H1 (cell line): ENCODE data around the gene ZSCAN12. TPM values are rescaled to one million over a fixed set of nuclear protein-coding genes. Genes with fewer than 3 reads are reported as not detected.

ENCODE experiments used
- CTCF ChIA-PET: fragments of 300-600 bp; sonication (Branson Sonifier 250); formaldehyde crosslinking; loops from one replicate; lab custom pipeline; 2021; ENCODE audit not compliant: partially characterized antibody; lab: Charles Lee
- POLR2A ChIA-PET: fragments of 300-600 bp; sonication (Branson Sonifier 250); formaldehyde crosslinking; loops from one replicate; lab custom pipeline; 2021; ENCODE audit warnings: inconsistent platforms; ENCODE audit not compliant: partially characterized antibody; lab: Charles Lee
- DNase-seq, 2 experiments: peaks; one replicate each; pipeline versions ENCODE4 v3.0.0 to v3.0.0-alpha.2; 2010 to 2022; ENCODE audit warnings: low spot score in 2 of 2, low read depth in 1 of 2, mixed read lengths in 1 of 2
- FAIRE-seq: peaks from 2 replicates; lab custom pipeline; 2011; peaks lifted over from hg19 to GRCh38; lab: Jason Lieb, UNC
- H2AFZ ChIP-seq: 2 replicates; pipeline ENCODE4 v1.8.1; 2012; ENCODE audit warnings: low read length, inconsistent platforms
- H2AK5ac ChIP-seq: 2 replicates; pipeline ENCODE4 v1.6.1; 2013; ENCODE audit warnings: low read depth, low read length
- H2BK120ac ChIP-seq: replicated peaks from 2 replicates; pipeline ENCODE3; 2013; ENCODE audit warnings: low read depth, low read length, inconsistent platforms
- H2BK12ac ChIP-seq: 2 replicates; pipeline ENCODE4 v1.6.1; 2013; ENCODE audit warnings: low read depth, low read length
- H2BK15ac ChIP-seq: 2 replicates; pipeline ENCODE4 v1.6.1; 2013; ENCODE audit warnings: low read length
- H2BK20ac ChIP-seq: 2 replicates; pipeline ENCODE4 v1.6.1; 2013; ENCODE audit warnings: low read length
- H2BK5ac ChIP-seq: 2 replicates; pipeline ENCODE4 v1.6.1; 2013; ENCODE audit warnings: low read depth, low read length
- H3K14ac ChIP-seq: 2 replicates; pipeline ENCODE4 v1.6.1; 2013; ENCODE audit warnings: inconsistent platforms; ENCODE audit not compliant: insufficient read length
- H3K18ac ChIP-seq: 2 replicates; pipeline ENCODE4 v1.6.1; 2013; ENCODE audit warnings: low read length; ENCODE audit errors: extremely low read depth
- H3K23ac ChIP-seq: 2 replicates; pipeline ENCODE4 v1.6.1; 2013; ENCODE audit warnings: inconsistent platforms; ENCODE audit not compliant: insufficient read length
- H3K23me2 ChIP-seq: 2 replicates; pipeline ENCODE4 v1.6.1; 2013; ENCODE audit warnings: low read depth, low read length
- H3K27ac ChIP-seq: 2 replicates; pipeline ENCODE4 v1.6.1; 2011; ENCODE audit warnings: low read depth, low read length, inconsistent platforms
- H3K27me3 ChIP-seq, 4 experiments: replicated peaks in 1 of 4; 1 replicate in 1 of 4; 2 replicates in 3 of 4; pipeline versions ENCODE4 v1.6.1 to v1.8.1; 2011 to 2013; ENCODE audit warnings: low read length in 3 of 4, mild to moderate bottlenecking in 3 of 4, inconsistent platforms in 2 of 4, mixed read lengths in 2 of 4, moderate library complexity in 1 of 4; ENCODE audit not compliant: control insufficient read depth in 3 of 4, insufficient read depth in 3 of 4; ENCODE audit errors: extremely low read depth in 1 of 4
- H3K36me3 ChIP-seq, 4 experiments: 2 replicates each; pipeline versions ENCODE4 v1.6.1 to v1.8.1; 2011 to 2013; ENCODE audit warnings: mild to moderate bottlenecking in 4 of 4, low read length in 3 of 4, moderate library complexity in 2 of 4, control low read depth in 1 of 4, inconsistent platforms in 1 of 4; ENCODE audit not compliant: insufficient read depth in 4 of 4, control insufficient read depth in 2 of 4
- H3K4ac ChIP-seq: replicated peaks from 2 replicates; pipeline ENCODE3; 2013; ENCODE audit warnings: low read length, low read depth, mixed read lengths, inconsistent platforms; ENCODE audit not compliant: insufficient read length
- H3K4me1 ChIP-seq, 4 experiments: replicated peaks in 1 of 4; 1 replicate in 1 of 4; 2 replicates in 3 of 4; pipeline versions ENCODE4 v1.6.1 to v1.8.1; 2011 to 2013; ENCODE audit warnings: low read length in 3 of 4, inconsistent platforms in 2 of 4, mixed read lengths in 1 of 4; ENCODE audit not compliant: insufficient read depth in 4 of 4, control insufficient read depth in 3 of 4
- H3K4me2 ChIP-seq, 2 experiments: 2 replicates each; pipeline versions ENCODE4 v1.6.1 to v1.8.1; 2011 to 2013; ENCODE audit warnings: low read depth in 2 of 2, low read length in 2 of 2, control low read depth in 1 of 2, inconsistent platforms in 1 of 2, mild to moderate bottlenecking in 1 of 2; ENCODE audit not compliant: insufficient read depth in 1 of 2
- H3K4me3 ChIP-seq, 4 experiments: fragments of 200-600, 300-600 bp in 1 of 4; sonication (generic), shearing (Covaris generic), sonication (Bioruptor Twin) in 1 of 4; 2 replicates each; pipeline versions ENCODE4 v1.5.1 to v1.8.1; 2011 to 2016; ENCODE audit warnings: low read length in 4 of 4, low read depth in 3 of 4, control low read depth in 2 of 4, inconsistent platforms in 2 of 4, mild to moderate bottlenecking in 2 of 4, mixed read lengths in 1 of 4, moderate library complexity in 1 of 4; ENCODE audit not compliant: insufficient read depth in 2 of 4; ENCODE audit errors: extremely low read depth in 1 of 4
- H3K56ac ChIP-seq: replicated peaks from 2 replicates; pipeline ENCODE3; 2013; ENCODE audit warnings: low read depth, mild to moderate bottlenecking, mixed read lengths, low read length, inconsistent platforms; ENCODE audit not compliant: insufficient read length
- H3K79me1 ChIP-seq: 2 replicates; pipeline ENCODE4 v1.6.1; 2013; ENCODE audit warnings: low read depth, low read length, control low read depth
- H3K79me2 ChIP-seq, 2 experiments: 2 replicates each; pipeline versions ENCODE4 v1.6.1 to v1.8.1; 2012 to 2013; ENCODE audit warnings: low read length in 2 of 2, mild to moderate bottlenecking in 2 of 2, inconsistent platforms in 1 of 2; ENCODE audit not compliant: insufficient read depth in 2 of 2, control insufficient read depth in 1 of 2
- H3K9ac ChIP-seq, 4 experiments: replicated peaks in 1 of 4; 1 replicate in 1 of 4; 2 replicates in 3 of 4; pipeline versions ENCODE4 v1.6.1 to v1.8.1; 2011 to 2013; ENCODE audit warnings: low read depth in 3 of 4, low read length in 3 of 4, control low read depth in 2 of 4, mild to moderate bottlenecking in 2 of 4, moderate library complexity in 2 of 4, inconsistent platforms in 1 of 4; ENCODE audit errors: extremely low read depth in 1 of 4
- H3K9me3 ChIP-seq, 2 experiments: 2 replicates each; pipeline versions ENCODE4 v1.6.1 to v1.8.1; 2012 to 2013; ENCODE audit warnings: mild to moderate bottlenecking in 2 of 2, moderate library complexity in 2 of 2, control low read depth in 1 of 2, inconsistent platforms in 1 of 2, low read depth in 1 of 2, low read length in 1 of 2, mixed read lengths in 1 of 2; ENCODE audit not compliant: insufficient read depth in 2 of 2
- H4K20me1 ChIP-seq, 2 experiments: replicated peaks in 1 of 2; 2 replicates each; pipeline versions ENCODE3 to v1.8.1; 2011 to 2013; ENCODE audit warnings: inconsistent platforms in 2 of 2, low read length in 2 of 2, mild to moderate bottlenecking in 1 of 2; ENCODE audit not compliant: insufficient read depth in 2 of 2, control insufficient read depth in 1 of 2
- H4K5ac ChIP-seq: 2 replicates; pipeline ENCODE4 v1.6.1; 2013; ENCODE audit warnings: low read length, low read depth, mixed read lengths, inconsistent platforms; ENCODE audit not compliant: insufficient read length
- H4K8ac ChIP-seq: 2 replicates; pipeline ENCODE4 v1.8.0; 2013; ENCODE audit warnings: mild to moderate bottlenecking, moderate library complexity, low read length, inconsistent platforms; ENCODE audit not compliant: insufficient read depth; ENCODE audit errors: extremely low read depth
- H4K91ac ChIP-seq: replicated peaks from 2 replicates; pipeline ENCODE3; 2013; ENCODE audit warnings: low read length, mixed read lengths, inconsistent platforms; ENCODE audit not compliant: insufficient read length
- FOSL1 ChIP-seq: IDR thresholded peaks from 2 replicates; pipeline ENCODE4 v1.6.1; 2011; ENCODE audit warnings: mild to moderate bottlenecking, low read depth, low read length, moderate library complexity; ENCODE audit not compliant: insufficient read depth
- GTF2F1 ChIP-seq: IDR thresholded peaks from 2 replicates; pipeline ENCODE4 v1.6.1; 2012; ENCODE audit warnings: low read depth, low read length, improper control_type of control experiment, borderline replicate concordance
- HDAC6 ChIP-seq: IDR thresholded peaks from one replicate; pipeline ENCODE4 v1.7.1; 2012; ENCODE audit warnings: low read depth, mild to moderate bottlenecking, inconsistent platforms, low read length, moderate library complexity
- SRF ChIP-seq: IDR thresholded peaks from 2 replicates; pipeline ENCODE4 v1.6.1; 2011; ENCODE audit warnings: mild to moderate bottlenecking, low read depth, low read length, moderate library complexity
- WGBS, 2 experiments: shearing (Covaris generic) in 1 of 2; methylation state at CpG; one replicate each; pipeline versions ENCODE4 v1.1.6 to v1.1.7; 2013 to 2015; ENCODE audit warnings: low lambda C conversion rate in 2 of 2, mixed read lengths in 2 of 2, inconsistent platforms in 1 of 2, low coverage in 1 of 2, missing lambda C conversion rate in 1 of 2; ENCODE audit not compliant: insufficient replicate concordance in 2 of 2, insufficient coverage in 1 of 2, insufficient read length in 1 of 2; ENCODE audit errors: extremely low coverage in 1 of 2, missing lambda C conversion rate in 1 of 2; 5-methylcytosine and 5-hydroxymethylcytosine counted together
- polyA plus RNA-seq, 7 experiments: library from polyadenylated mRNA; depleted of rRNA in 3 of 7; stranded (reverse) in 5 of 7; unstranded in 2 of 7; fragments of >200 nt in 5 of 7; fragments of 200-250 nt in 2 of 7; gene quantifications; 1 replicate in 5 of 7; 2 replicates in 1 of 7; 4 replicates in 1 of 7; pipeline versions ENCODE4 v1.2.1 to v1.2.3, GENCODE V29; 2011 to 2013; ENCODE audit warnings: missing spikeins in 2 of 7, mixed read lengths in 2 of 7
- total RNA-seq: library from RNA; stranded (reverse); fragmentation: NEBNext Ultra II Directional; extraction: Animal tissue kit (Norgen Biotek cat#: 25700); gene quantifications from 2 replicates; pipeline ENCODE4 v1.2.1, GENCODE V29; 2021
- TF ChIP-seq, protein P1 (sequence below), 3 experiments: IDR thresholded peaks; 1 replicate in 2 of 3; 2 replicates in 1 of 3; pipeline versions ENCODE4 v1.5.1 to v1.6.1; 2011; ENCODE audit warnings: low read length in 3 of 3, mild to moderate bottlenecking in 3 of 3, inconsistent platforms in 2 of 3, low read depth in 1 of 3, moderate library complexity in 1 of 3; ENCODE audit not compliant: insufficient read depth in 1 of 3; ENCODE audit errors: control extremely low read depth in 1 of 3

Gene ZSCAN12
- total and polyA plus RNA-seq, 2 of the 8 experiments (the other 6 are each of a cell fraction or from before 2014, with no cell fraction given) = 2.2 to 9.6 TPM

DNA sequence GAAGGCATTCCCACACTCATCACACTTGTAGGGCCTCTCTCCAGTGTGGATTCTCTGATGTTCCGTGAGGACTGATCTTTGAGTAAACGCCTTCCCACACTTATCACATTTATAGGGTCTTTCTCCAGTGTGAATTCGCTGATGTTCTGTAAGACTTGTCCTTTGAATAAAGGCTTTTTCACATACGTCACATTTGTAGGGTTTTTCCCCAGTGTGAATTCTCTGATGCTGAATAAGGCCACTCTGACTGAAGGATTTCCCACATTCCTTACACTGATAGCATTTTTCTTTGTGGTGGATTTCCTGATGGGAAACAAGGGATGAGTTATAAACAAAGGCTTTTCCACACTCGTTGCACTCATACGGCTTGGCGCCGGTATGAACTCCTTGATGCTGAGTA, 8.9 kb downstream of the ZSCAN12 start:
- Histone ChIP-seq H3K56ac (no peak overlapping the region), H2BK12ac (no peak overlapping the region), H3K9me3 (no peaks in the 10 kb centered on the region), H3K4me1 (no peaks in the 10 kb centered on the region), H4K20me1 (peaks cover 10 to 13% of the 10 kb centered on the region in 2 experiments), H3K79me2 (peaks cover 0 to 24% of the 10 kb centered on the region in 2 experiments; a peak in 2 of 4 replicates), H3K9ac (no peak overlapping the region), H2BK15ac (no peak overlapping the region), H2BK120ac (no peak overlapping the region), H4K5ac (no peak overlapping the region), H3K23me2 (no peaks in the 10 kb centered on the region), H4K8ac (no peak overlapping the region), H3K4me2 (no peak overlapping the region), H2BK5ac (no peak overlapping the region), H3K4me3 (no peak overlapping the region), H3K27ac (no peak overlapping the region), H3K4ac (no peak overlapping the region), H3K36me3 (peaks cover 11 to 60% (median 48%) of the 10 kb centered on the region in 4 experiments), H3K18ac (no peak overlapping the region), H3K27me3 (no peaks in the 10 kb centered on the region), H2BK20ac (no peak overlapping the region), H2AK5ac (no peak overlapping the region), H3K23ac (no peak overlapping the region), H4K91ac (no peak overlapping the region), H2AFZ (no peak overlapping the region), H3K14ac (no peak overlapping the region), H3K79me1 (no peaks in the 10 kb centered on the region; the same call in 1 of the 2 replicates)
- TF ChIP-seq SRF (no peak), FOSL1 (no peak), GTF2F1 (no peak), HDAC6 (no peak)
- TF ChIP-seq, protein P1, sequence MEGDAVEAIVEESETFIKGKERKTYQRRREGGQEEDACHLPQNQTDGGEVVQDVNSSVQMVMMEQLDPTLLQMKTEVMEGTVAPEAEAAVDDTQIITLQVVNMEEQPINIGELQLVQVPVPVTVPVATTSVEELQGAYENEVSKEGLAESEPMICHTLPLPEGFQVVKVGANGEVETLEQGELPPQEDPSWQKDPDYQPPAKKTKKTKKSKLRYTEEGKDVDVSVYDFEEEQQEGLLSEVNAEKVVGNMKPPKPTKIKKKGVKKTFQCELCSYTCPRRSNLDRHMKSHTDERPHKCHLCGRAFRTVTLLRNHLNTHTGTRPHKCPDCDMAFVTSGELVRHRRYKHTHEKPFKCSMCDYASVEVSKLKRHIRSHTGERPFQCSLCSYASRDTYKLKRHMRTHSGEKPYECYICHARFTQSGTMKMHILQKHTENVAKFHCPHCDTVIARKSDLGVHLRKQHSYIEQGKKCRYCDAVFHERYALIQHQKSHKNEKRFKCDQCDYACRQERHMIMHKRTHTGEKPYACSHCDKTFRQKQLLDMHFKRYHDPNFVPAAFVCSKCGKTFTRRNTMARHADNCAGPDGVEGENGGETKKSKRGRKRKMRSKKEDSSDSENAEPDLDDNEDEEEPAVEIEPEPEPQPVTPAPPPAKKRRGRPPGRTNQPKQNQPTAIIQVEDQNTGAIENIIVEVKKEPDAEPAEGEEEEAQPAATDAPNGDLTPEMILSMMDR (IDR thresholded peaks at IDR 0.05; ENCODE audit: control extremely low read depth in 1 of 3, insufficient read depth in 1 of 3, low read depth in 1 of 3, low read length in 3 of 3) = no peak
- ChIA-PET POLR2A (interaction anchor here (0.8 to 2.5 kb wide), 3 partner anchors 8 to 52 kb away, joined by 3 to 16 read pairs (median 3); partner anchors contain the start of genes ZSCAN12 and ZSCAN23), CTCF (interaction anchor here (1.6 kb wide), 1 partner anchor 8 kb away, joined by 4 read pairs; no protein-coding TSS in a partner anchor)
- no peak for FAIRE-seq
- DNase-seq = no peak
- 94% methylated on average over 8 of the region's 8 CpGs; no CpG with 5 or more reads in 1 of the 2 experiments for WGBS, 2 experiments
